CD4-positive, alpha-beta T cell treated with Interleukin-4 for 4 hours (primary cell): Measurements from ENCODE around the gene TNFRSF13B.

Experiments
- DNase-seq: peaks from one replicate; pipeline ENCODE4 v3.0.0-alpha.2; 2020

The TNFRSF13B gene

GRCh38 chr17:16935786-16936185 lies 36.1 kb downstream of the TNFRSF13B start:
- DNase-seq: no peak

DNA sequence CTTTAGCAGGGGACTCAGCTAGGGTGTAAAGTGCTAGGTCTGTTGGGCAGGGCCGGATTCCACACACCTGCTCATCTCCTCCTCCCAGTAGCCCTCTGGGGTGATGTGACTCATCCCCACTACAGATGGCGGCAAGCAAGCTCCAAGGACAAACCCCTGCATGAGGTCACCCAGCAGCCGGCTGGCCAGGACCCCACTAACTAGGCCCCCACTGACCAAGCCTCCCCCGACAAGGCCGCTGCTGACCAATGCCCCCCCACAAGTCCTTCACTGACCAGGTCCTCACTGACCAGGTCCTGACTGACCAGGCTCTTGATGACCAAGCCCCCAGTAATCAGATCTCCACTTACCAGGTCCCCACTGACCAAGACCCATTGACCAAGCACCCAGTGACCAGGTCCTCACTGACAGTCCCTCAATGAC lies 36.7 kb downstream of the TNFRSF13B start:
- no peak for DNase-seq

DNA sequence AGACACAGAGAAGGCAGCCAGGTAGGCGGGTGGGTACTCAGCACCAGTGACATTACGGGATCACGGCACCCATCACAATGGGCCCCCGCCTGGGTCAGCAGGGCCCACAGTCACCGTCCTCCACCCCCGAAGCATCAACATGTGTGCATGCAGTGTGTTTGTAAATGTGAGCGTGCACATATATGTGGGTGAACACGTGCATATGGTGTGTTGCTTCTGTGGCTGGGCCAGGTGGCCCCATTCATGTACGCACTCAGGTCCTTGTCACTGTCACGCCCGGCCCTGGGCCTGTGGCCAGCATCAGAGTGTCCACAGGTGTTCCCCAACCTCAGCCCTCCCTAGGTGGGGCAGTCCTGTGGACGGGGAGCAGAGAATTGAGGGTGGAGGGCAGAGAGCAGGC lies 37.1 kb downstream of the TNFRSF13B start:
- DNase-seq: no peak

GRCh38 chr17:16934133-16934795 lies 37.7 kb downstream of the TNFRSF13B start:
- DNase-seq: no peak

GRCh38 chr17:16933317-16934132 lies 38.4 kb downstream of the TNFRSF13B start:
- no peak for DNase-seq

DNA sequence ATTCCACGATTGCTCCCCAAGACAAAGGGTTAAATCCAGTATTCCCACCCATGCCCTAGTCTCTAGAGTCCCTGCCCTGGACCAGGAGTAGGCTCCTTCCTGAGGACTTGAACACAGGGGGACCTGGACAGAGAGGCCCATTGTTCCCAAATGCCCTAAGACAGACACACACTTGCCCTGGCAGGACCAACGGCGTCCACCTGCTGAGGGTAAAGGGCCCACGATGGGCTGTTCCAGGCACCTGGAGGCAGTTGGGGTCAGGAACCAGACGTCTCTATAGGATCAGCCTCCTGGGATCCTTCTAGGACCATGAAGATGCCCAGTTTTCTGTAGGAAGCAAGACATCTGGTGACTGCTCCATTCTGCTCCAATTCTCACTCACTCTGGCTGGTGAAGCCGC lies 39.3 kb downstream of the TNFRSF13B start:
- no peak for DNase-seq

- no peak for DNase-seq
These were observed 39.8 kb downstream of the TNFRSF13B start for GRCh38 chr17:16932156-16932555.

DNA sequence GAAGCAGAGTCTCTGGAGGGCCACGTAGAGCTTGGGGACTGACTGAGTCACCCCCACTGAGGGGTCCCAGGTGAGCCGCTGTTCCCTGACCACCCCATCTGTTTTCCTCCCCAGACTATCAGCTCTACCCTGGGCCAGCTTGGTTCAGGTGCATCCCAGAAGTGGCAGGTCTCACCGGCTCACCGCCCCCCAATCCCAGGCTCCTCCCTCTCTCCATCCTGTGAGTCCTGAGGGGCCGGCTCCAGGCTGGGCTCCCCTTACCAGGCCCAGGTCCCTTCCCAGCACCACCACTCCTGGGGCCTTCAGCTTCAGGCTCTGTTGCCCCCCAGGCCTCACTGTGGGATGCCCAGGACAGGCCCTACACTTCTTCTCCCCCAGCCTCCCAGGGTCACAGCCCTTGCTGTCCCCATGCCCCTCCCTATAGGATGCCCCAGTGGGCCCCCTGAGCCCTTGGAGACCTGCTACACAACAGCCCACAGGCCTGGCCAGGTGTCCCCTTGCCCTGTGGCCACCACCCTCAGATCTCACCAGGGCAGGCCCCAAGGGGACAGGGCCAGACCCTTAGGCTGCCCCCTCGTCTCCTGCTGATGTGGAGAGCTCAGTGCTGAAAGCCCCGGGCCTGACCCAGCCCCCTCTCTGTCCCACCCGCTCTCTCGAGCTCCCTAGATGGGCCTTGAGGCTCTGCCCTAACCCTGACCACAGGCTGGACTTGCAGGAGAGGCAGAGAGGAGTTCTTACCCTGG lies 40.4 kb downstream of the TNFRSF13B start:
- no peak for DNase-seq

DNA sequence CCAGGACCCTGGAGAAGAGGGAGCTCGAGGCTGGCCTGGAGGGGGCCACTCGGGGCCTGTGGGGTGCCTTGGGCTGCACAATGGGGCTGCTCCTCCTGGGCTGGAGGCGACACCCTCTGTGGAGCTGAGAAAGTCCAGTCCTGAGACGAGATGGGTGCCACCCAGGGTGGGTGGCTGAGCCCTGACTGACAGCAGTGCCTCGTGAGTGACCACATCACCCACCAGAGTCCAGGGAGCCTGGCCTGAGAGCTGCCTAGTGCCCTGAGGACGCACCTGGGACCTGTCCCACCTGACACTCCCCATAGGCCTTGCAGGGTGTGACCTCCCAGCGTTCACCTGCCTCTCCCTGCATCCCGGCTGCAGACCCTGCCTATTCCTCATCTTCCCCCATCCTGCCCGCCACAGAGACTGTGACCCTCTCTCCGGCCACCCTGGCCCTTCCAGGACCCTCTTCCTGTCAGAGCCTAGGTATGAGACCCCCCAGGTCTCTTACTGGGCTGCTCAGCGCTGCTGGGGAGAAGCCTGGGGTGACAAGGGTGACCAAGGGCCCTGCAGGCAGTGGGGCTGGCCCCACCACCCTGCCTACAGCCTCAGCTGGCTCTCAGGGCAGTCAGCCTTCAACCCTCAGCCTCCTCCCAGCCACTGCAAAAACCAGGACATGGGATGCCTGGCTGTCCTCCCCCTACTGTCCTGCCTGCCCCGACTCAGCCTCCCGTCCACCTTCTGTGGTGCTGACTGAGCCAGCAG lies 41.2 kb downstream of the TNFRSF13B start:
- DNase-seq: no peak

- DNase-seq: no peak
These were observed 42.0 kb downstream of the TNFRSF13B start for GRCh38 chr17:16929757-16930520.

DNA sequence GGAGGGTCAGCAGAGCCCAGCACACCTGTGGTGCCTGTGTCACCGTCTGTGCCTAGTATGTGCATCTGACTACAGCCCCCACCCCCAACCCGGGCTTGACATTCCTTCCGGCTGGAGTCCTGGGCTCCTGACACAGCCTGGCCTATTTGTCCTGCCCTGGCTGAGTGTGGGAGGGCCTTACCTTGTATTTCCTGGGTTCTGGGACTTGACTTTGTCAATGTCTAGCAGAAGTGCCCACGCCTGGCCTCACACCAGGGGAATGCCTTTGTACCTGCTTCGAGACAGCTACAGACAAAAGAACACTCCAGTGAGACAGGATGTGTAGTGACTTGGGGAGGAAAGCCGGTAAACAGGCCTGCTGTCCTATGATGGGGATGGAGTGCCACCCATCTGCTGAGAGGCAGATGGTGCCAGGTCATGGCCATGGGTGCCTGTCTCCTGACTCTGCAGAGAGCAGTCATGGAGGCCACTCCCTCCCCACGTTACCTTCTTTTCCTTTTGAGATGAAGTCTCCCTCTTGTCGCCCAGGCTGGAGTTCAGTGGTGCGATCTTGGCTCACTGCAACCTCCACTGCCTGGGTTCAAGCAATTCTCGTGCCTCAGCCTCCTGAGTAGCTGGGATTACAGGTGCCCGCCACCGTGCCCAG lies 42.8 kb downstream of the TNFRSF13B start:
- DNase-seq: no peak

DNA sequence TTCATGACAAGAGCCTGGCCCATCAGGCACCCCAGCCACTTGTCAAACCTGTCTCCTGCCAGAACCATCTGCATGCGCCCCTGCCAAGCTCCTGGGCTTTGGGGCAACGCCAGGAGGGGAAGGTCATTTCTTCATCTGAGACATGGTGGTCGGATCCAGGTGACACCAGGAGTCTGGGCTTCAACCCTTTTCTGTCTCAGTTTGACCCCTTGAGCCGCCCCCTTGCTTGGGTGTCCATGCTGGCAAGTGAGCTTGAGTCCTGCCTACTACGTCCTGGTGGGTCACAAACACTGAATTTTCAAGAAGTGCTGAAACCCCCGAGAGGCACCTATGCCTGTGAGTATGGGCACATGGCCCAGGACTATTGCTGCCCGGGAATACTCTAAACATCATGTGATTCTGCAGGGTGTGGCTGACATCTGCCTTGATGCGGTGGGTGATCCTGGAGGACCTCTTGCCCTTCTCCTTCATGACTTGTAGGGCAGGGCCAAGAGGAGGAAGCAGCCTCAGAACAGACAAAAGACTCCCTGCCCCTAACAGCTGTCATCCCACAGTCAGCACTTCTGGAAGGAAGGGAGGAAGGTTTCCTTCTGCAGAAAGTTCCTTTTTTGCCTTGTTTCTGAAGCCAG lies 43.4 kb downstream of the TNFRSF13B start:
- DNase-seq: no peak

DNA sequence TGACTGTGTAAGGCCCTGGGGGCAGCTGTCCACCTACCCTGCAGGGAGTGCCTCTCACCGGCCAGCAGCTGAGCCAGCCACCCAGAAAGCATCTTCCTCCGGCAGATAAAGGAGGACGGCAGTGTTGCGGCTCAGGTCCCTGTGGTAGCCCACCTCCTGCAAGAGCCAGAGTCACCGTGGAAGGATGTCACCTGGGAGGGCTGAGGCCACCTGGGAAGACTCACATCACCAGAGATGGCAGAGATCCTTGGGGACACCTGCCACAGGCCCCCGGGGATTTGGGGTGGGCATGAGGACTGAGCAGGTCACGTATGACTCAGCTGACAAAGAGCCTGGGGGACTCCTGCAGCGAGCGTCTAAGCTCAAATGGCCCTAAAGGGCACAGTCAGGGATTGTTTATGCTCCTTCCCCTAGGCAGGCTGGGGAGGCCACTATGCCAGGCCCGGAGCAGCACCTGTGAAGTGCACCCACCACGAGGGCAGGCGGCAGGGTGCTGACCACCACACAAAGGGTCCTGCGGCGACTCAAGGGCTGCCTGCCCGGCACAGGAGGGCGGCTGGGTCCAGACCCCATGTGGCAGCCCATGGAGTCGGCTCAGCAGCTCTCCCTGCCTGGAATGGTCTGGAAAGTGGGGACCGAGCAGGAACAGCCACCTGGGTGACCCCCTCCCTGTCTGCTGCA lies 44.1 kb downstream of the TNFRSF13B start:
- DNase-seq: no peak

DNA sequence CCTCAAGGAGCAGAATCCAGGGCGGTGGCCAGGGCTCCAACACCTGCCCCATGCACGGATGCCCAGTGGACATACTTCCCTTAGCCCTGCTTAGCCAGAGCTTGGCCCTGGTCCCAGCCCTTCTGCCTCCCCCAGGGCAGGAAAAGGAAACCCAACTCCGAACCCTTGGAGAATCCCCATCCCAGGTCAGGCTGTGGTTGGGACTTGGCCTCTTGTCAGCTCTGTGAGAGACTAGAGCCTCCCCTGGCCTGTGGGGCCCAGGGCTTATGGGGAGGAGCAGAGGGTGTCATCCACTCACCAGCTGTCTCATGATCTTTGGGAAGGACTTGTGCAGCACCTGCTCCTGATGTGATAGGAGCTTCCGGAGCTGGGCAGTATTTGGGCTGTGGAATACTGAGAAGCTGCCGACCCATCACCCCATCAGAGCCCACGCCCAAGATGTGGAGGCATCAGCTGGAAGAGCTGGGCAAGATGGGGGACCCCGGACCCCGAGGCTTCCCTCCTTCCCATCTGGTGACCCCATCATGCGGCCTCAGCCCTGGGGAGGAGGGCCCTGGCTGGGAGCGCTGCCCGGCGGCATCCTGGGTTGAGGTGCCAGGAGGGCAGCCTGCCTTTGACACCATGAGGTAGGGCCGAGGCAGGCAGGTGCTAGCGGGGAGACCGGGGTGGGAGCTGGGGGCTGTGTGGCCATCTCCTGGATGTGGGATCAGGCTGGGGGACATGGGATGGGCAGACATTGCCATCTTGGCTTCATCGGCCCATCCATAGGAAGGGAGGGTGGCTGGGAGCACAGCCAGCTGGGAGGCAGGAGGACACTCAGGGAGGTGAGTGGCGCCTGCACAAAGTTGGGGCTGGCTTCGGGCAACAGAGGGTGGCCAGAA lies 45.1 kb downstream of the TNFRSF13B start:
- DNase-seq: no peak

DNA sequence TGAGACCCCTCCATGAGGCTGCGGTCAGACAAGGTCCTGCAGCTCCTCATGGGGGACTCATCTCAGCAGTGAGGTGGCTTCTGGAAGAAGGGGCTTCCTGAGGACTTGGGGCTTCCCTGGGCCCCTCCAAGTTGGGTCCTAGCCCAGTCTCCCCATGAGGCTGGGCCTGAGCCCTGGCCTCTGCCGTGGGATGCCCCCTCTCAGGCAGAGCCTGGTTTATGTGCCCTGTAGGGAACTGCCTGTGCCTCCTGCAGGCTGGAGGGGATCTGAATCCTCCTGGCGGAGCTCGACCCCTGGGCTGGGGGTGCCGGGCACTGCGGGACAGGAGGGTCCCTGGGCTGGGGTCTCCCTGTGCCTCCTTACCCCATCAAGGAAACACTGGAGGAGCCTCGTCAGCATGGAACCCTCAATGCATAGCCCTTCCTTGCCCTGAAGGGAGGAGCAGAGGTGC lies 45.8 kb downstream of the TNFRSF13B start:
- no peak for DNase-seq

DNA sequence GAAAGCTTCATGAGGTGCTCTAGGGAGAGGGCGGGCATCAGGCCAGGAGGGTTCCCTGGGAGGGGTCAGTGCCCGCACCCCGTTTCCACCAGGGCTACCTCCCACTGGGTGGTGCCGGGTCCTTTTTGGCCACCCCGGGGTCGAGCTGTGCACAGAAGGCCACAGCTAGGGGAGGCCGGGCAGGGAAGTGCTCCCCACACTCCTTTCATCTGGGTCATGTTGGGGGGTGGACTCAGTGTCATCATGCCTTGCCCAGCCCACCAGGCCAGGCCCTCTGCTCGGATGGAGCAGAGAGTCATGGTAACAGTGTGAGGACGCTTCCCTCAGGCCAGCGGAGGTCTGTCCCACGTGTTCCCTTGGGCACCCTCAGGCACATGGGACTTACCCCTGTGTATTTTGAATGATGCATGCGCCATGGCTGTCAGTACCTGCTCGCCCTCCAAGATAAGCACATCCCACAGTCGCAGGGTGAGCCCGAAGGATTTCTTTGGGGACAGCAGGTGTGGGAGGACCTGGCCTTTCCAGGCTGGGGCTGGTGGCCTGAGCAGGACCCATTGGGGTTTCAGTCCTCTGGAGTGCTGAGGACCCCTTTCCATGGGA lies 46.4 kb downstream of the TNFRSF13B start:
- DNase-seq: no peak

DNA sequence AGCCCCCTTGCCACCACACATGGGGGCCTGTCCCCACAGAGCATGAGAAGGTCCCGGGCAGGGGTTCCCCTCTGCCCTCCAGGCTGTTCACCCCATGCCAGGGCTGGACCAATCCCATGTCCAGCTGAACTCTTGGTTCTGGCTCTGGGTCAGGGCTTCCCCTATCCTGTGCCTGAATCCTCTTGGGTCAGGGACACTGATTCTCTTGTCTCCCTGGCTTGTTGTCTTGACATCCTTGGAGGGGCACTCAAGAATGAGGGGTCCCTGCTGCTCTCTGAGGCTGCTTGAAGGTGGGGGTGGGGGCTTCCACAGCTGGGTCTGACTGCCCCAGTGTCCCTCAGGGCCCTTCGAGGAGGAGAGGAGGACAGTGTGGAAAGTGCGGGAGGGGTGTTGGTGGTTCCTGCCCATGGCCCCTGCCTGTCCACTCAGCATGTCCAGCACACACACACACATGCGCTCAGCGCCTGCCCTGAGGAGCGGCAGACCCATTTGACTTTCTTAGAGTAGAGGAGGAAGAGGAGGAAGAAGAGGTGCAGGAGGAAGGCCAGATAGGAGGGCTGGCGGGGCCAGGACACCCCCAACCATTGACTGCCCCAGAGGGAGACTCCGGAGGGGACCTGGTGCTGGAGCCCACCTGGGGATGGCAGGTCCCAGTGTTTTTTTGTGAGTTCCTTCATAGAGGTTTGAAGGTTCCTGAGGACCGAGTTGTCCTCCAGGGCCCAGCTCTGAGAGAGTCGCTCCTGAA lies 47.0 kb downstream of the TNFRSF13B start:
- DNase-seq: no peak
